ENCODE measurements around the gene TCIRG1.

DNA sequence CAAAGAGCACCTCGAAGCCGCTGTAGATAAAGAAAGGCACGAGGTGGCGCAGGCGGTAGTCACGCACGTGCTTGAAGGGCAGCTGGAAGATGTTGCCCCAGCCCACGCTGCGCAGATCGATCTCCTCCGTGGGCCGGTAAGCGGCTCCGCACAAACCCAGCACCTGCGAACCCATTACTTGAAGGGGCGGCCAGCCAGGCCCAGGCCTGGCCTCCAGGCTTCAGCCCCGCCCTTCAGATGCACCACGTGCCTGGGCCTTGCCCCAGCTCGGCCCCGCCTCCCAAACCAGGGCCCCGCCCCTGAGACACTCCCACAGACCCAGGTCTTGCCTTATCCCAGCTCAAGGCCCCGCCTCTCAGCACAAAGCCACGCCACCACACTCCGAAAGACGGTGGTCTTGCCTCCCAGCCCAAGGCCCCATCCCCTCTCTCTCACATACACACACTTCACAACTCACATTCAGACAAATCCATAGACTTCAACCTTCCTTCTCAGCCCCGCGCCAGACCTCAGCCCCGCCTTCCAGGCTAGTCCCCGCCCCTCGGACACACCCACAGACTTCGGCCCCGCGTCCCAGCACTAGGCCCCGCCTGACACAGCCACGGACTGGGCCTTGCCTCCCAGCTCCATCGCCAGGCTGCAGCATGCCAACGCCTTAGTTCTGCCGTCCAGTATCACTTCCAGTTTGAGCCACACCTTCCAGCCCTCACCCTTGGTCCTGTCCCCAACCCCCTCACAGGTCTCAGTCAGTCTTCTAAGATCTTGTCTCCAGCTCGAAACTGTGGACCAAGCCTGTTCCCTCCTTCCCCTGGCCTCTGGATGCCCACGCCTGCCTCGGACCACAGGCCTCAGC, 42.0 kb upstream of the TCIRG1 start:
- TF ChIP-seq POLR2A (IDR thresholded peaks at IDR 0.05) (no peak), POLR2AphosphoS5 (IDR thresholded peaks at IDR 0.05) (no peak)
- TF ChIP-seq, protein P1, sequence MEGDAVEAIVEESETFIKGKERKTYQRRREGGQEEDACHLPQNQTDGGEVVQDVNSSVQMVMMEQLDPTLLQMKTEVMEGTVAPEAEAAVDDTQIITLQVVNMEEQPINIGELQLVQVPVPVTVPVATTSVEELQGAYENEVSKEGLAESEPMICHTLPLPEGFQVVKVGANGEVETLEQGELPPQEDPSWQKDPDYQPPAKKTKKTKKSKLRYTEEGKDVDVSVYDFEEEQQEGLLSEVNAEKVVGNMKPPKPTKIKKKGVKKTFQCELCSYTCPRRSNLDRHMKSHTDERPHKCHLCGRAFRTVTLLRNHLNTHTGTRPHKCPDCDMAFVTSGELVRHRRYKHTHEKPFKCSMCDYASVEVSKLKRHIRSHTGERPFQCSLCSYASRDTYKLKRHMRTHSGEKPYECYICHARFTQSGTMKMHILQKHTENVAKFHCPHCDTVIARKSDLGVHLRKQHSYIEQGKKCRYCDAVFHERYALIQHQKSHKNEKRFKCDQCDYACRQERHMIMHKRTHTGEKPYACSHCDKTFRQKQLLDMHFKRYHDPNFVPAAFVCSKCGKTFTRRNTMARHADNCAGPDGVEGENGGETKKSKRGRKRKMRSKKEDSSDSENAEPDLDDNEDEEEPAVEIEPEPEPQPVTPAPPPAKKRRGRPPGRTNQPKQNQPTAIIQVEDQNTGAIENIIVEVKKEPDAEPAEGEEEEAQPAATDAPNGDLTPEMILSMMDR (IDR thresholded peaks at IDR 0.05): no peak

All from breast epithelium (tissue), 3 donors.